Measurements from ENCODE around the gene FBL. TPM values are rescaled to one million over a fixed set of nuclear protein-coding genes. Genes with fewer than 3 reads are reported as not detected.

The FBL gene
- total RNA-seq, 1 experiment from 2014 or later, result 554 TPM

- Histone ChIP-seq H3K9ac (ENCODE audit: low read length) (no peak overlapping the region), H3K4me1 (ENCODE audit: control insufficient read depth in 1 of 2, insufficient read depth in 2 of 2, low read length in 2 of 2) (no peaks in the 10 kb centered on the region), H3K27ac (ENCODE audit: low read depth, low read length) (no peak overlapping the region), H3K79me2 (ENCODE audit: insufficient read depth, low read length) (no peaks in the 10 kb centered on the region), H3K36me3 (ENCODE audit: control insufficient read depth in 1 of 2, insufficient read depth in 2 of 2, low read length in 2 of 2) (no peaks in the 10 kb centered on the region), H3K4me2 (ENCODE audit: low read length) (no peak overlapping the region), H3K27me3 (ENCODE audit: insufficient read depth, low read length) (peaks cover 6% of the 10 kb centered on the region), H2AFZ (ENCODE audit: low read depth, low read length, poor library complexity, severe bottlenecking) (no peak overlapping the region), H3K9me2 (ENCODE audit: insufficient read depth) (no peaks in the 10 kb centered on the region), H3K4me3 (replicated peaks in 1 of 2; ENCODE audit: low read depth in 1 of 2, low read length in 2 of 2) (no peak overlapping the region), H3K9me3 (ENCODE audit: control insufficient read depth in 1 of 2, insufficient read depth in 1 of 2, low read depth in 1 of 2, low read length in 2 of 2) (no peaks in the 10 kb centered on the region), H4K20me1 (ENCODE audit: insufficient read depth) (no peaks in the 10 kb centered on the region)
- intact Hi-C loops (cut with micrococcal nuclease), result no loop called here
- RAD21 ChIA-PET (ENCODE audit: low non-redundant PET in 1 of 2, low total read pairs in 2 of 2, uncharacterized antibody in 2 of 2, unreplicated experiment in 2 of 2), result no interaction called here
- BruUV-seq (replicated peaks), result no TSS peak
- TF ChIP-seq TCF7L2 (IDR thresholded peaks at IDR 0.05; ENCODE audit: borderline replicate concordance, extremely low read depth, insufficient read depth, insufficient read length) (no peak), ZNF274 (IDR thresholded peaks at IDR 0.05; ENCODE audit: low read depth, low read length) (no peak), EGR1 (IDR thresholded peaks at IDR 0.05; ENCODE audit: low read depth) (no peak), ZFX (IDR thresholded peaks at IDR 0.05) (no peak), SP1 (IDR thresholded peaks at IDR 0.05; ENCODE audit: low read depth) (no peak), ATF3 (IDR thresholded peaks at IDR 0.05) (no peak), YY1 (IDR thresholded peaks at IDR 0.05; ENCODE audit: extremely low read depth, insufficient replicate concordance, low read depth, low read length) (no peak), SRF (IDR thresholded peaks at IDR 0.05; ENCODE audit: low read depth) (no peak), POLR2AphosphoS5 (IDR thresholded peaks at IDR 0.05; ENCODE audit: low read depth, low read length) (no peak), POLR2A (IDR thresholded peaks at IDR 0.05; ENCODE audit: borderline replicate concordance, extremely low read depth, insufficient read depth, insufficient read length) (no peak), REST (IDR thresholded peaks at IDR 0.05; ENCODE audit: low read depth) (no peak), ELF1 (IDR thresholded peaks at IDR 0.05; ENCODE audit: borderline replicate concordance, low read depth) (no peak), CTCF (IDR thresholded peaks at IDR 0.05 in 2 of 3, conservative IDR thresholded peaks at IDR 0.05 in 1 of 3; ENCODE audit: borderline replicate concordance in 1 of 3, insufficient read depth in 1 of 3, low read depth in 2 of 3, low read length in 2 of 3) (no peak), JUND (IDR thresholded peaks at IDR 0.05) (no peak), RAD21 (IDR thresholded peaks at IDR 0.05; ENCODE audit: low read depth) (no peak), EZH2 (IDR thresholded peaks at IDR 0.05) (no peak), FOSL1 (IDR thresholded peaks at IDR 0.05; ENCODE audit: low read depth) (no peak)
- DNase-seq (ENCODE audit: low read depth, low spot score) (no peak), ATAC-seq (no peak)
- CTCF ChIA-PET, result interaction anchor here (2.3 kb wide), 1 partner anchor 10 kb away, joined by 14 read pairs; no protein-coding TSS in a partner anchor
- POLR2A ChIA-PET, result no interaction called here
Observed at GRCh38 chr19:39802958-39803357, 43.2 kb downstream of the FBL start.

Data from HCT116 (cell line).